HepG2 (cell line): ENCODE results near the gene TUT7. TPM values are rescaled to one million over a fixed set of nuclear protein-coding genes. Genes with fewer than 3 reads are reported as not detected.

Experiments
- BATF2 ChIP-seq: sonication (generic); formaldehyde crosslinking; IDR thresholded peaks from 2 replicates; pipeline ENCODE4 v1.8.0; 2022; ENCODE audit warnings: mild to moderate bottlenecking, missing genetic modification reagents, moderate library complexity
- DNMT3B ChIP-seq: conservative IDR thresholded peaks from 2 replicates; pipeline ENCODE4 v1.6.1; 2016; ENCODE audit warnings: missing biosample characterization, control low read depth
- HNF4A ChIP-seq: sonication (generic); formaldehyde crosslinking; IDR thresholded peaks from 2 replicates; pipeline ENCODE4 v1.4.0; 2020; ENCODE audit warnings: missing genetic modification reagents
- KLF12 ChIP-seq: sonication (generic); formaldehyde crosslinking; IDR thresholded peaks from 2 replicates; pipeline ENCODE4 v1.4.0; 2020; ENCODE audit warnings: missing genetic modification reagents, borderline replicate concordance
- PTBP1 ChIP-seq: fragments of 200-400 bp; formaldehyde crosslinking; IDR thresholded peaks from 2 replicates; pipeline ENCODE4 v1.6.1; 2018; ENCODE audit warnings: low read length, low read depth; ENCODE audit not compliant: poor library complexity, severe bottlenecking
- SOX5 ChIP-seq: IDR thresholded peaks from 2 replicates; pipeline ENCODE4 v1.6.1; 2016; ENCODE audit warnings: borderline replicate concordance
- THRA ChIP-seq: sonication (generic); formaldehyde crosslinking; IDR thresholded peaks from 2 replicates; pipeline ENCODE4 v1.4.0; 2020; ENCODE audit warnings: missing genetic modification reagents, borderline replicate concordance
- ZFAT ChIP-seq: sonication (generic); formaldehyde crosslinking; conservative IDR thresholded peaks from 2 replicates; pipeline ENCODE4 v1.8.1; 2023; ENCODE audit warnings: missing genetic modification reagents, inconsistent platforms
- ZNF343 ChIP-seq: sonication (generic); formaldehyde crosslinking; IDR thresholded peaks from 2 replicates; pipeline ENCODE4 v1.4.0; 2020; ENCODE audit warnings: mild to moderate bottlenecking, missing genetic modification reagents
- ZNF691 ChIP-seq: sonication (generic); formaldehyde crosslinking; IDR thresholded peaks from 2 replicates; pipeline ENCODE4 v1.4.0; 2020; ENCODE audit warnings: missing genetic modification reagents, low read depth, mild to moderate bottlenecking, borderline replicate concordance
- ZSCAN5A ChIP-seq: sonication (generic); formaldehyde crosslinking; IDR thresholded peaks from 2 replicates; pipeline ENCODE4 v1.8.0; 2022; ENCODE audit warnings: mild to moderate bottlenecking, missing genetic modification reagents, borderline replicate concordance
- ZXDC ChIP-seq: sonication (generic); formaldehyde crosslinking; IDR thresholded peaks from 2 replicates; pipeline ENCODE4 v1.5.0; 2020; ENCODE audit warnings: mild to moderate bottlenecking, missing genetic modification reagents
- polyA plus RNA-seq, 8 experiments: library from polyadenylated mRNA; depleted of rRNA in 3 of 8; stranded (reverse) in 7 of 8; unstranded in 1 of 8; fragments of >200 nt; fragmentation: Illumina TruSeq in 4 of 8; extraction: Trizol in 4 of 8; gene quantifications; 2 replicates each; pipeline versions ENCODE4 v1.2.1 to v1.2.3, GENCODE V29; 2011 to 2016; ENCODE audit warnings: low read depth in 4 of 8, missing spikeins in 1 of 8, mixed read lengths in 1 of 8; ENCODE audit not compliant: insufficient read depth in 1 of 8
- total RNA-seq, 5 experiments: library from RNA; depleted of rRNA; stranded (reverse); fragments of >200 nt; fragmentation: Illumina TruSeq; extraction: Trizol; gene quantifications; 2 replicates each; pipeline ENCODE4 v1.2.3, GENCODE V29; 2016; ENCODE audit warnings: low read depth in 1 of 5
- TF ChIP-seq, protein P1 (sequence below): sonication (generic); formaldehyde crosslinking; IDR thresholded peaks from 2 replicates; pipeline ENCODE4 v1.8.1; 2023; ENCODE audit warnings: mild to moderate bottlenecking, missing genetic modification reagents

The TUT7 gene
- total and polyA plus RNA-seq, 2 of the 13 experiments (the other 11 are each of a cell fraction or from before 2014, with no cell fraction given) = 12.0 to 19.4 TPM

DNA sequence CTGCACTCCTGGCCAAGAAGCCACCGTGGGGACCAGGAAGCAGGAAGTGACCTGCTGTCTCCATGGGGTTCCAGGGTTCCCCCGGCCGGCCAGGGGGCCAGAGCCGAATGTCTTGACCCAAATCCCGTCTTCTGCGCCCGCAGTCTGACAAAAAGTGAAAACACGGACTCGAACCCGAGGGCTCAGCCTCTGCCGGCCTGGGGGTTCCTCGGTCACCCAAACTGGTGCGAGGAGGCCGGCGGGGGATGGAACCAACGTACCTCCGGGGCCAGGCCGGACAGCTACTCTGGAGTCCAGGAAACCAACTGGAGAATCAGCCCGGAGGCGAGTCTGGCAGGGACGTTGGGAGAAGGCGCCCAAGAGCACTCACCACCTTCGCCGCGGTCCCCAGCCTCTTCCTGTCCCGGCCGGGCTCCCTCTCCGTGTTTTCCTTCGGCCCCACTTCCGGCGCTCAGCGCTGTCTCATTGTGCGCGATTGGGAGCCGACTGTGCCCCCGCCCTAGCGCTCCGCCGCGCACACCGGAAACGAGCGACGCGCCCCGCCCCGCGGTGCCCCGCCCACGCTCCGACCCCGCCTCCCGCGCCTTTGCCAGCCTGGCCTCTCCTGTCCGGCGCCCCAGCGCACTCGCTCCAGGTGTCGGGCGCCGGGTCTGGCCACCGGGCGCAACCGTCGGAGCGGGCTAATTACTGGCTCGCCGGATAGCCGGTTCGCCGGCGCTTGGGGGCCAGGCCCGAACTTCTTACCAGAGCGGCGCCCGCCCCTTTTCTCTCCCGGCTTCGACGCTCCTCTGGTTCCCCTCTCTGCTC is at the start of gene TUT7 (continued):
- TF ChIP-seq BATF2 (peak; percentile 9; the same call in 1 of the 2 replicates), ZXDC (no peak), PTBP1 (no peak), ZFAT (CRISPR knock-in tag) (0 out of 2 replicates have a peak, but pooled peaks have one; percentile 22), HNF4A (peak; percentile 25; the same call in 1 of the 2 replicates), SOX5 (CRISPR knock-in tag) (peak; percentile 52; the same call in 1 of the 2 replicates), KLF12 (CRISPR knock-in tag) (peak; percentile 94), THRA (CRISPR knock-in tag) (no peak; the same call in 1 of the 2 replicates), ZSCAN5A (CRISPR knock-in tag) (peak; percentile 70; the same call in 1 of the 2 replicates), ZNF691 (CRISPR knock-in tag) (no peak), ZNF343 (CRISPR knock-in tag) (0 out of 2 replicates have a peak, but pooled peaks have one; percentile 86), DNMT3B (CRISPR knock-in tag) (no peak)
- TF ChIP-seq, protein P1, sequence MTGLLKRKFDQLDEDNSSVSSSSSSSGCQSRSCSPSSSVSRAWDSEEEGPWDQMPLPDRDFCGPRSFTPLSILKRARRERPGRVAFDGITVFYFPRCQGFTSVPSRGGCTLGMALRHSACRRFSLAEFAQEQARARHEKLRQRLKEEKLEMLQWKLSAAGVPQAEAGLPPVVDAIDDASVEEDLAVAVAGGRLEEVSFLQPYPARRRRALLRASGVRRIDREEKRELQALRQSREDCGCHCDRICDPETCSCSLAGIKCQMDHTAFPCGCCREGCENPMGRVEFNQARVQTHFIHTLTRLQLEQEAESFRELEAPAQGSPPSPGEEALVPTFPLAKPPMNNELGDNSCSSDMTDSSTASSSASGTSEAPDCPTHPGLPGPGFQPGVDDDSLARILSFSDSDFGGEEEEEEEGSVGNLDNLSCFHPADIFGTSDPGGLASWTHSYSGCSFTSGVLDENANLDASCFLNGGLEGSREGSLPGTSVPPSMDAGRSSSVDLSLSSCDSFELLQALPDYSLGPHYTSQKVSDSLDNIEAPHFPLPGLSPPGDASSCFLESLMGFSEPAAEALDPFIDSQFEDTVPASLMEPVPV (CRISPR knock-in tag) = 0 out of 2 replicates have a peak, but pooled peaks have one; percentile 33
